BLaER1 (cell line): Measurements from ENCODE around the gene METRN.
A peak's percentile ranks its signal among the peaks of the same experiment; 100 is the strongest.
"Not testable (repeated sequence)": the region's sequence is repeated elsewhere in the genome, so short reads cannot be mapped to it uniquely, and the experiment has no call there.

Experiments
- H3K27ac ChIP-seq: shearing (Covaris generic); formaldehyde crosslinking; 2 replicates; pipeline ENCODE4 v1.8.1; 2022
- H3K27me3 ChIP-seq: shearing (Covaris generic); formaldehyde crosslinking; 2 replicates; pipeline ENCODE4 v1.8.1; 2022
- H3K36me3 ChIP-seq: shearing (Covaris generic); formaldehyde crosslinking; 2 replicates; pipeline ENCODE4 v1.8.1; 2022
- H3K4me1 ChIP-seq: shearing (Covaris generic); formaldehyde crosslinking; 2 replicates; pipeline ENCODE4 v1.8.1; 2022
- H3K4me2 ChIP-seq: shearing (Covaris generic); formaldehyde crosslinking; 2 replicates; pipeline ENCODE4 v1.8.1; 2022
- H3K4me3 ChIP-seq: shearing (Covaris generic); formaldehyde crosslinking; 2 replicates; pipeline ENCODE4 v1.8.1; 2022
- H3K9ac ChIP-seq: shearing (Covaris generic); formaldehyde crosslinking; 2 replicates; pipeline ENCODE4 v1.8.1; 2022
- H3K9me3 ChIP-seq: shearing (Covaris generic); formaldehyde crosslinking; 2 replicates; pipeline ENCODE4 v1.8.1; 2022
- H4K20me1 ChIP-seq: shearing (Covaris generic); formaldehyde crosslinking; 2 replicates; pipeline ENCODE4 v1.8.1; 2022
- Cebpa-rat ChIP-seq: shearing (Covaris generic); IDR thresholded peaks from 2 replicates; pipeline ENCODE4 v1.8.1; 2022

METRN gene

DNA sequence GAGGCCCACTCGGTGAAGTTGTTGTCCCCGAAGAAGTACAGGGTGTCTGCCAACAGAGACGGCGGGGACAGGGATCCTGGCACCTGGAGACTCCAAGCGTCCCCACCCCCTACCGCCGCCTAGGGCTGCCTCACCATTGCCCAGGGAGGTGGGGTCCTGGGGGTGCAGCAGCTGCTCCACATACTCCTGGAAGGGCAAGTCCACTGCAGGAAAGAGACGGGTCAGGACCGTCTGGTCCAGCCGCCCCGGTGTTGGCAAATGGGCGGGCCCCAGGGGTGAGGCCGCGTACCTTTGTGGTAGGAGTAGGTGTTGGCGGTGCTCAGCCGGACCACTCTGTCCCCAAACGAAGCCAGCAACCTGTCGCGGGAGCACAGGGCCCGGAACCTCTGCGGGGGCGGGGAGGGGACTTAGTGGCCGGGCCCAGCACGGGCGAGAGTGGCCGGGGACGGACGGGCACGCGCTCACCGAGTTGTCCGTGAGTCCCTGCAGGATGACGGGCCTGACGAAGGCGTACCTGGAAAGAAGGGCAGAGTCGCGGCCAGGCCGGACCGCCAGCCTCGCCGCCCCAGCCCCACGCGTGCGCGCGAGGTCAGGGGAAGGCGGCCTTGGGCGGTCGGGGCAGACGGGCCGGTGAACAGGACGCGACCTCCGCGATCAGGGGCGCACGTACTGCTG is 31.4 kb upstream of the METRN start:
- Histone ChIP-seq H3K4me1 (peaks cover 52% of the 10 kb centered on the region), H4K20me1 (peaks cover 37% of the 10 kb centered on the region), H3K9me3 (no peaks in the 10 kb centered on the region), H3K36me3 (peaks cover 52% of the 10 kb centered on the region), H3K9ac (peak overlapping the region; percentile 88), H3K4me3 (peak overlapping the region; percentile 80), H3K27me3 (no peaks in the 10 kb centered on the region), H3K4me2 (peak overlapping the region; percentile 87), H3K27ac (peak overlapping the region; percentile 86)
- TF ChIP-seq Cebpa-rat, result no peak

DNA sequence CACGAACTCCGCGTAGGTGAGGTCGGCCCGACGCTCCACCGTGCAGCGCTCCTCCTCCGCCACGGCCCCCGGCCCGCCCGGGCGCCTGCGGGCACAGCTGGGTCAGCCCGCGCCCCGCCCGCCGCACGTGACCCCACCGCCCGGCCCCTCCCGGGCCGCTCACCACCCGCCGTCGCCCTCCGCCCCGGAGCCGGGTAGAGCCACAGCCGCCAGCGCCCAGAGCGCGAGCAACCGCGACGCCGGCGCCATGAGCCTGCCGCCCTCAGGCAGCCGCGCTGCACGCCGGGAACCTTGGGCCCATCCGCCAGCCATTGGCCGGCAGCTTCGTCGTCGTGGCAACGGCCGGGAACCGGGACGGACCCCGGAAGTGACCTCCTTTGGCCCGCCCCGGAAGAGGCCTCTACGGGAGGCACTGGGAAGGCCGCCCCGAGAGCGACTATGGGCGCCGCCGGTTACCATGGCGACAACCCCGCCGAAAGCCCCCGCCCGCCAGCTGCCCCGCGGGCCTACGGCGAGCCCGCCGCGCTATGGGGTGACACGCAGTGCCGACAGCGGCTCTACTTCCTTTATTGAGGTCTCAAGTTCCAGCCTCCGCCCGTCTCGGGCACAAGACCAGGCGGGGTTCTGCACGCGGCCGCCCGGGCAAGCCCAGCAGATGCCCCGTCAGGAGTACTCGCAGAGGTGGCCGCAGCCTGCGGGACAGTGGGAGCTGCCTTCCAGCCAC is 30.7 kb upstream of the METRN start, which contains the start of gene JMJD8:
JMJD8 (minus strand) TSS at position 264 of the 724 bp plus-strand sequence; CDS start at position 249, 15 bp downstream.
- Histone ChIP-seq H3K9ac (peak within 1 kb of the TSS; percentile 88), H4K20me1 (peaks cover 37% of the 10 kb centered on the region), H3K27ac (peak within 1 kb of the TSS; percentile 86), H3K27me3 (no peaks in the 10 kb centered on the region), H3K4me2 (peak within 1 kb of the TSS; percentile 87), H3K4me3 (peak within 1 kb of the TSS; percentile 80), H3K4me1 (peaks cover 52% of the 10 kb centered on the region), H3K9me3 (no peaks in the 10 kb centered on the region), H3K36me3 (peaks cover 52% of the 10 kb centered on the region)
- TF ChIP-seq Cebpa-rat, result no peak

DNA sequence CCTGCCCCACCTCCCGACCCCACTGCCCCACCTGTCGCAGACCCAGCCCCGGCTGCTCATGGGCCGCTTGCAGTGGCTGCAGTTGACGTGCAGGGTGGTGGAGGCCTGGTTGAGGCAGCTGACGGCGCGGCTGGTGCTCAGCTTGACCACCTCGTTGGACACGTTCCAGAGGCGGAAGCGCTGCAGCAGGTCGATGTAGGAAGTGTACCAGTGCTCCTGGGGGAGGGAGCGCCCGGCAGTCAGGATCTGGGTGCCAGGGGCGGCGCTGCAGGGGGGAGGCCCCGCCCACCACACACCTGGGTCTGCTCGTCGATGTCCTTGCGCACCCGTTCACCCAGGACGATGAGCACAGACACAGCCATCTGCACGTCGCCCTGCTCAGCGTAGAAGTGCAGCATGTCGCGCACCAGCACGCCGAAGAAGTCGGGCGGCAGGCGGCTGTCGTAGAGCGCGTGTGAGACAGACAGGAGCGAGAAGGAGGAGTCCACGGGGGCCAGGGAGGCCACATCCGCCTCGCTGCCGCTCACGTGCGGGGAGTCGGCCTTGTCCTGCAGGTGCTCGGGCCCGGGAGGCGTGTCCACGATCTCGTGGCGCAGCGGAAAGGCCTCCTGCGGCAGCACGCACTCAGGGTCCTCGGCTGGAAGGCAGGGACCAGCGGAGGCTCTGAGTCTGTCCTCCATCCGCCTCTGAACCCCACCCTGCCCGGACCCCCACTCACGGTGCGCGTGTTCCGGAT is 29.8 kb upstream of the METRN start:
- H3K9ac ChIP-seq, result no peak overlapping the region
- peaks cover 37% of the 10 kb centered on the region for H4K20me1 ChIP-seq
- H3K4me3 ChIP-seq, result peak overlapping the region; percentile 80; the same call in 1 of the 2 replicates
- H3K36me3 ChIP-seq, result peaks cover 52% of the 10 kb centered on the region
- H3K9me3 ChIP-seq, result no peaks in the 10 kb centered on the region
- no peaks in the 10 kb centered on the region for H3K27me3 ChIP-seq
- H3K4me1 ChIP-seq, result peaks cover 55% of the 10 kb centered on the region
- H3K27ac ChIP-seq, result no peak overlapping the region
- no peak for TF ChIP-seq Cebpa-rat
- H3K4me2 ChIP-seq, result peak overlapping the region; percentile 87

DNA sequence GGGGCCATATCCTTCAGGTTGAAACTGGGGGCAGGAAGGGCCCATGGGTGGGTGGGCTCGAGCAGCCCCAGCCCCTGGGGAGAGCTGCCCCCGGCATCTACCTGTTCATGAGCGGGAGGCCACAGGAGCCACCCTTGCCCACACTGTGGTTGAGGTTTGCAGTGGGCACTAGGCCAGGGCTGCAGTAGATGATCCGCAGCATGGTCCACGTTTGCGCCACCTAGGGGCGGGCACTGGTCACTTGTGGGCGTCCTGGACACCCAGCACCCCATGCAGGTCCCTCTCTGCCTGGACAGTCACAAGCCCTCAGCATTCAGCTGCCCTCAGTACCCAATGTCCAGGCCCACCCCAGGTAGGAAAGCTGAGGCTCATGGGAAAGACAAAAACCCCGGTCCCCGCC is 29.0 kb upstream of the METRN start:
- H3K36me3 ChIP-seq, result peaks cover 52% of the 10 kb centered on the region
- peaks cover 59% of the 10 kb centered on the region for H3K4me1 ChIP-seq
- H4K20me1 ChIP-seq, result peaks cover 29% of the 10 kb centered on the region
- no peak overlapping the region for H3K4me2 ChIP-seq
- no peak overlapping the region for H3K4me3 ChIP-seq
- H3K27me3 ChIP-seq, result peaks cover 1% of the 10 kb centered on the region
- H3K9ac ChIP-seq, result no peak overlapping the region
- no peak overlapping the region for H3K27ac ChIP-seq
- no peak for TF ChIP-seq Cebpa-rat
- H3K9me3 ChIP-seq, result no peaks in the 10 kb centered on the region

DNA sequence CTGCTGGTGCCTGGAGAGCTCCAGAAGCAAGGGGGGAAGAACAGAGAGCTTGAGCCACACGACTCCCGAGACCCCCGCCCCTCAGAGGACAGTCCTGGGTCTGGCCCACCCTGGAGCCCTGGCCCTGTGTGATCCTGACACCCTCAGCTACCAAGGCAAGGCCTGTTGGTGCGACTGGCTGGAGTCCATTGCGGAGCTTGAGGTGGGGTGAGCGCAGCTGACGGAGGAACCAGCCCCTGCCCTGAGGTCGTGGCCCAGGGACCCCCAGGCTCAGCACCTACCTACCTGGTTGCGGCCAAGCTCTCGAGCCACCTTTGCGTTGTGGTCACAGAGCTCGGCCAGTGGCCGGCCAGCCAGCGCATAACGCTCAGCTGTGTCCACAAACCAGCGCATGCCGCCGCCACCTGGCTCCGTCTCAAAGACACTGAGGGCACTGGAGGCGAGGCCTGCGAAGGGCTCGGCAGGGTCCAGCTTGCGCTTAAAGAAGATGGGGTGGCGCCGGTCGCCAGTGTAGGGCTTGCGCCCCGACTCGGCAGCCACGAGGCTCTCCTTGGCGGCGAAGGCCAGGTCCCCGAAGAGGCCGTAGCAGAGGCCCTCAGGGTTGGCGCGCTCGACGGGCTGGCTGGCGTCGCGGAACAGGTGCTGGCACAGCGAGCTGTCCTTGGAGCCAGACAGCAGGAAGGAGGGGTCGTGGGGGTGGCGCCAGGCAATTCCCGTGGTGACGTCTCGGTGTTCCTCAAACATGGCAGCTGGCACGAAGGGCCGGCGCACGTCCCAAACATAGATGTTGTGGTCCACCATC is 28.3 kb upstream of the METRN start:
- Histone ChIP-seq H3K4me3 (no peak overlapping the region), H3K9ac (no peak overlapping the region), H3K27me3 (peaks cover 8% of the 10 kb centered on the region), H3K36me3 (peaks cover 47% of the 10 kb centered on the region), H3K9me3 (no peaks in the 10 kb centered on the region), H3K4me2 (no peak overlapping the region), H4K20me1 (peaks cover 22% of the 10 kb centered on the region), H3K4me1 (peaks cover 53% of the 10 kb centered on the region), H3K27ac (no peak overlapping the region)
- no peak for TF ChIP-seq Cebpa-rat

DNA sequence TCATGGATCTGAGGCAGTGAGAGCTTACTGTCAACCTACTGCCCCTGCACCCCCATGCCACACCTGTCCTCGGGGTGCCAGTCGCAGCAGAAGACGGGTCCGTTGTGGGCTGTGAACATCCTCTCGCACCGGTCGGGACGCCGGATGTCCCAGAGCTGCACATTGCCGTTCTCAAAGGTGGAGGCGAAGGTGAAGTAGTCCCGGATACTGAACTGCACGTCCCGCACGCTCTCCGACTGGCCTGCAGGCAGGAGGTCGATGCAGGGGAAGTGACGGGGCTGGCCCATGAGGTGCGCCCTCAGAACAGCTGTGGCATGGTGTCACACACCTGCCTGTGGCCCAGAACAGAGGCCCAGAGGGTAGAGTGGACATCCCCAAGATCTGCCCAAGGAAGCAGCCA is 27.4 kb upstream of the METRN start:
- Histone ChIP-seq H3K4me2 (no peak overlapping the region), H3K36me3 (peaks cover 39% of the 10 kb centered on the region), H3K4me1 (peaks cover 44% of the 10 kb centered on the region), H3K9ac (no peak overlapping the region), H3K9me3 (no peaks in the 10 kb centered on the region), H3K27ac (no peak overlapping the region), H4K20me1 (peaks cover 14% of the 10 kb centered on the region), H3K27me3 (peaks cover 16% of the 10 kb centered on the region), H3K4me3 (no peak overlapping the region)
- no peak for TF ChIP-seq Cebpa-rat

DNA sequence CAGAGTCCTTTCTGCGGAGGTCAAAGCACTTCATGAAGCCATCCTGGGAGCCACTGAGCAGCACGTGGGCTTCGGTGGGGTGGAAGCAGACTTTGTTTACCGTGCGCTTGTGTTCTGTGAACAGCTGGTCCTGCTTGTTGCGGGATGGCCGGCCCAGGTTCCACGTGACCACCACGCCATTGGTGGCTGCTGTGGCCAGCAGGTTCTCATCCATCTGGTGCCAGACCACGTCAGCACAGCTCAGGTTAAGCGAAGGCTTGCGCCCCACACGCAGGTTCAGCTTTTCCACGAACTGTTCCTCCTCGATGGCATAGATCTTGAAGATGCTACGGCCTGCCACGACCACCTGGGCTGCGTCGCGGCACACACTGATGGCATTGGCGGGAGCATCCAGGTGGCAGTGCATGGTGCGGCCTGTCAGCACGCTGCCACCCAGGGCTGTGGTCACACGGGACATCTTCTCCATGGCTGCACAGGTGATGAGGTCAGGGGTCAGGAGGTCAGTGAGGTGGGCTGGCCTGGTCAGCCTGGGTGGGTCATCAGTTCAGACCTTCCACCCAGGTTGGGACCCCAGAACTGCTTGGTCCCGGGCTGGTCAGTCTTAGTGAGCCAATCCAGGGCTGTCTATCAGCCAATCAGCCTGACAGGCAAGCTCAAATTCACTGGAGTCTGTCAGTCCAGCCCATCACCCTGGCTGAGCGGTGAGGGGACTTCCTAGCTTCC is 25.6 kb upstream of the METRN start:
- peak overlapping the region; percentile 77 for H3K4me3 ChIP-seq
- peaks cover 28% of the 10 kb centered on the region for H3K36me3 ChIP-seq
- peaks cover 40% of the 10 kb centered on the region for H3K4me1 ChIP-seq
- H3K9me3 ChIP-seq, result no peaks in the 10 kb centered on the region
- H4K20me1 ChIP-seq, result peaks cover 12% of the 10 kb centered on the region
- no peak for TF ChIP-seq Cebpa-rat
- peak overlapping the region; percentile 85 for H3K27ac ChIP-seq
- peak overlapping the region; percentile 92 for H3K4me2 ChIP-seq
- H3K9ac ChIP-seq, result peak overlapping the region; percentile 87
- peaks cover 35% of the 10 kb centered on the region for H3K27me3 ChIP-seq

DNA sequence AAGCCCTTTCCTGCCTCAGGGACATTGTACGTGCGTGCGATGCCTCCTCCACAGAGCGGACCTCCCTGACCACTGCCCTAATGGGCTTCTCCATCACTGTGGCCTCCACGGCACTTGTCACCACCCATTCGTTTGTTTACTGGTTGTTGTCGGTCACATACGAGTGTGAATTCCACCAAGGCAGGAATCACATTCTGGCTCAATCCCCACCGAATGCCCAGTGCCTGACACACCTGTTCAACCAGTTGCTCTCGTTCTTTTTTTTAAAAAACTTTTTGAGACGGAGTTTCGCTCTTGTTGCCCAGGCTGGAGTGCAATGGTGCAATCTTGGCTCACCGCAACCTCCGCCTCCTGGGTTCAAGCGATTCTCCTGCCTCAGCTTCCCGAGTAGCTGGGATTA is 23.7 kb upstream of the METRN start:
- not testable (repeated sequence) for H3K27ac ChIP-seq, H3K4me3 ChIP-seq, H3K4me2 ChIP-seq, H3K9ac ChIP-seq, H3K9me3 ChIP-seq
- Histone ChIP-seq H3K36me3 (peaks cover 20% of the 10 kb centered on the region), H3K4me1 (peaks cover 50% of the 10 kb centered on the region), H4K20me1 (peaks cover 28% of the 10 kb centered on the region), H3K27me3 (peaks cover 54% of the 10 kb centered on the region)
